Adrenal gland (tissue), 12 donors: ENCODE data around the gene UBL3. TPM values are rescaled to one million over a fixed set of nuclear protein-coding genes. Genes with fewer than 3 reads are reported as not detected.

Source experiments
- DNase-seq, 7 donors: peaks; one replicate each; pipeline ENCODE4 v3.0.0-alpha.2; 2019 to 2020
- H3K27ac ChIP-seq, 5 donors: fragments of 200-600 bp; sonication (generic) in 4 of 5; 1 replicate in 3 of 5; 2 replicates in 2 of 5; pipeline versions ENCODE4 v1.5.1 to v1.8.0; 2016 to 2020; ENCODE audit warnings: mild to moderate bottlenecking in 1 of 5
- H3K27me3 ChIP-seq: fragments of 200-600 bp; 2 replicates; pipeline ENCODE4 v1.8.0; 2021
- H3K36me3 ChIP-seq, 2 donors: fragments of 200-600 bp; replicated peaks in 1 of 2; 1 replicate in 1 of 2; 2 replicates in 1 of 2; pipeline versions ENCODE4 v1.5.1 to v1.8.0; 2018 to 2022
- H3K4me1 ChIP-seq, 2 donors: fragments of 200-600 bp; replicated peaks in 1 of 2; 1 replicate in 1 of 2; 2 replicates in 1 of 2; pipeline versions ENCODE4 v1.5.1 to v1.8.0; 2018 to 2021
- H3K4me3 ChIP-seq, 4 donors: fragments of 200-600 bp; sonication (generic) in 3 of 4; one replicate each; pipeline ENCODE4 v1.5.1; 2016 to 2018
- H3K9me3 ChIP-seq, 3 donors: fragments of 200-600 bp; sonication (generic) in 1 of 3; replicated peaks in 1 of 3; 1 replicate in 2 of 3; 2 replicates in 1 of 3; pipeline versions ENCODE4 v1.5.1 to v1.8.0; 2016 to 2021
- CTCF ChIP-seq, 6 experiments: fragments of 450-650 bp in 4 of 6; fragments of 200-600 bp in 2 of 6; sonication (generic) in 1 of 6; IDR thresholded peaks; 1 replicate in 5 of 6; 2 replicates in 1 of 6; pipeline versions ENCODE4 v1.5.1 to v1.8.0; 2016 to 2021; ENCODE audit warnings: antibody characterized with exemption in 6 of 6, mild to moderate bottlenecking in 2 of 6, moderate library complexity in 1 of 6
- POLR2A ChIP-seq, 2 donors: fragments of 450-650 bp; IDR thresholded peaks; one replicate each; pipeline ENCODE4 v1.6.1; 2017; ENCODE audit warnings: antibody characterized with exemption in 2 of 2, mild to moderate bottlenecking in 2 of 2, moderate library complexity in 1 of 2
- WGBS, 4 donors: extraction: QIAGEN DNeasy Blood & Tissue Kit in 2 of 4; methylation state at CpG; one replicate each; pipeline versions ENCODE4 v1.1.5 to v1.1.7; 2013 to 2017; 5-methylcytosine and 5-hydroxymethylcytosine counted together
- intact Hi-C, 2 donors: fragments of 100-400 bp; cut with DNase I; formaldehyde crosslinking; loops; one replicate each; pipeline versions ENCODE4 v1.14.1 to v1.15.0; 2022 to 2023
- polyA plus RNA-seq, 3 donors: library from polyadenylated mRNA; stranded (reverse); fragments of 200-250 nt in 2 of 3; fragments of 350-450 nt in 1 of 3; fragmentation: Illumina TruSeq in 1 of 3; extraction: RNeasy Lipid Tissue Mini Kit (QIAGEN cat#74804) in 1 of 3; gene quantifications; one replicate each; pipeline ENCODE4 v1.2.3, GENCODE V29; 2013 to 2014
- total RNA-seq, 9 donors: library from RNA; depleted of rRNA in 4 of 9; stranded (reverse); fragments of >200 nt in 4 of 9; fragments of 120-200 nt in 1 of 9; fragmentation: NEBNext Ultra II Directional in 1 of 9; extraction: Animal tissue kit (Norgen Biotek cat#: 25700) in 1 of 9; gene quantifications; one replicate each; pipeline versions ENCODE4 v1.1.0 to v1.2.4, GENCODE V29; 2013 to 2023
- donor health status: healthy with polysubstance abuse.
- donor health status: Bipolar disorder and iron deficiency.
- donor health status: DM: yes; HTN: yes; CAD: no.
- donor health status: DM: no; HTN: no; CAD: no.
- donor health status: DM: no; HTN: no; CAD: no.
- donor health status: DM: yes; HTN: yes; CAD: no.

The UBL3 gene
- total and polyA plus RNA-seq, 12 donors = 7.7 to 41.5 (median 24.3) TPM

DNA sequence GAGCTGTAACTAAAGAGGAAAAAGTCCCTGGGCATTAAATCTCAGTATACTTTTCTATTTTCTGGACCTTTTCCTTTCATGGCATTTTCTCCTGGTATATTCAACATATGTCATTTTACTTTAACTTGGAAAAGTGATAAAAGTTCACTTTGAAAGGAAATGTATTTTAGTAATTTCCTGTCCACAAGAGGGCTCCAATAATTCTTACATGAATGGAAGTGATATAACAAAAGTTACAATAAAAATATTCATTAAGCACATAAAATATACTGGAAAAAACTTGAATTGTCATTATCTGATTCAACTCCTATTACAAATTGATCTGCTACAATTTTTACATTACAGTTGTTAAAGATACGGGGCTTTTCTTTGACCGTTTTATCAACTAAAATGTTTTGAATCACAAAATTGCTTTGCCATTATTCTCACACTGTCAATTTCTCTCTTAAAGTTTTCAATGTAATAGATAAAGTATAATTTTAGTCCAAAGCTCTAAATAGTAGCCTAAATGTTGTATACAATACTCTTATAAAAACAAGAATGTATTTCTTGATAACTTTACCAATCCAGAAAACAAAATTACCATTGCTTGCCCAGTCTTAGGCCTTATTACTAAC is 4.9 kb downstream of the UBL3 start:
- no peak overlapping the region for H3K27ac ChIP-seq
- H3K4me3 ChIP-seq = no peak overlapping the region
- H3K4me1 ChIP-seq = peaks cover 0 to 55% of the 10 kb centered on the region in 2 donors
- peaks cover 0 to 2% (median 0%) of the 10 kb centered on the region in 3 donors for H3K9me3 ChIP-seq
- TF ChIP-seq CTCF (IDR thresholded peaks at IDR 0.05) = peak in 3 of 6 experiments; percentile 35 to 49 (median 46)
- TF ChIP-seq POLR2A (IDR thresholded peaks at IDR 0.05) = no peak
- no peaks in the 10 kb centered on the region for H3K27me3 ChIP-seq
- intact Hi-C loops = no loop called here
- 74 to 85% (median 78%) methylated on average over 2 of the region's 2 CpGs for WGBS, 4 donors
- no peak for DNase-seq
- no peaks in the 10 kb centered on the region for H3K36me3 ChIP-seq

DNA sequence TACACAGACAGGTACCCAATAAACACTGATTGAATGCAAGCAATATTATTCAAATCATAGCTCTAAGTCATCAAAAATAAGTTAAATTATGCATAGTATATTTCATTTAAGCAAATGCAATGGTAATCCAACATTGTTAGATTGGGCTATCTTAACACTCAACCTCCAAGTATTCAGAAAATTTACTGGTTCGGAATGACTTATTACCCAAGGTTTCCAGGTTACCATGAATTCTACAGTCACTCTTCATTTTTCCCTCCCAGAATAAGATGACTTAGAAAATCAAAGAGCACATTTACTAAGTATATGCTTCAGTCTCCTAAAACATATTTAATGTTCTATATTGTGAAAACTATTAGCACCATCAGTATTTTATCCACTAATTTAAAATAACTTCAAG is 6.0 kb downstream of the UBL3 start:
- DNase-seq = no peak
- no peak for TF ChIP-seq POLR2A (IDR thresholded peaks at IDR 0.05)
- no peak for TF ChIP-seq CTCF (IDR thresholded peaks at IDR 0.05)
- Histone ChIP-seq H3K9me3 (peaks cover 0 to 4% (median 0%) of the 10 kb centered on the region in 3 donors), H3K27me3 (no peaks in the 10 kb centered on the region), H3K27ac (no peak overlapping the region), H3K36me3 (no peaks in the 10 kb centered on the region), H3K4me3 (no peak overlapping the region), H3K4me1 (peaks cover 6 to 62% of the 10 kb centered on the region in 2 donors)
- intact Hi-C loops = no loop called here
- WGBS, 4 donors = 66 to 97% (median 78%) methylated on average over 1 of the region's 1 CpG

GRCh38 chr13:29840585-29840984 is 9.8 kb downstream of the UBL3 start:
- 82 to 90% (median 87%) methylated on average over 3 of the region's 3 CpGs for WGBS, 4 donors
- TF ChIP-seq POLR2A (IDR thresholded peaks at IDR 0.05) = no peak
- peaks cover 6 to 35% of the 10 kb centered on the region in 2 donors for H3K4me1 ChIP-seq
- H3K36me3 ChIP-seq = no peaks in the 10 kb centered on the region
- no peaks in the 10 kb centered on the region for H3K27me3 ChIP-seq
- intact Hi-C loops = no loop called here
- H3K9me3 ChIP-seq = peaks cover 0 to 4% (median 0%) of the 10 kb centered on the region in 3 donors
- no peak overlapping the region for H3K27ac ChIP-seq
- no peak for DNase-seq
- H3K4me3 ChIP-seq = no peak overlapping the region

GRCh38 chr13:29835280-29836061 is 14.9 kb downstream of the UBL3 start:
- Histone ChIP-seq H3K27ac (no peak overlapping the region), H3K9me3 (peaks cover 0 to under 1% (median 0%) of the 10 kb centered on the region in 3 donors), H3K4me1 (peaks cover 6 to 13% of the 10 kb centered on the region in 2 donors), H3K36me3 (no peaks in the 10 kb centered on the region), H3K27me3 (no peaks in the 10 kb centered on the region), H3K4me3 (no peak overlapping the region)
- TF ChIP-seq CTCF (IDR thresholded peaks at IDR 0.05) (no peak), POLR2A (IDR thresholded peaks at IDR 0.05) (no peak)
- no peak for DNase-seq
- 96 to 99% (median 98%) methylated on average over 9 of the region's 9 CpGs for WGBS, 4 donors
- intact Hi-C loops = no loop called here
